Prostate gland (tissue), 2 donors: Measurements from ENCODE around the gene DHRS12.

Experiments
- CTCF ChIP-seq, 4 experiments: fragments of 200-600 bp in 2 of 4; fragments of 450-650 bp in 2 of 4; sonication (generic) in 2 of 4; IDR thresholded peaks; 1 replicate in 3 of 4; 2 replicates in 1 of 4; pipeline ENCODE4 v1.5.1; 2016 to 2019; ENCODE audit warnings: antibody characterized with exemption in 4 of 4, mild to moderate bottlenecking in 2 of 4, moderate library complexity in 2 of 4
- POLR2A ChIP-seq: fragments of 450-650 bp; IDR thresholded peaks from one replicate; pipeline ENCODE4 v1.6.1; 2016; ENCODE audit warnings: antibody characterized with exemption, mild to moderate bottlenecking

GRCh38 chr13:51823863-51824262 is 19.9 kb upstream of the DHRS12 start:
- no peak for TF ChIP-seq CTCF (IDR thresholded peaks at IDR 0.05)
- TF ChIP-seq POLR2A, result no peak
